GM19468 (cell line): ENCODE data around the gene PRR29.
"Not testable (repeated sequence)": the region's sequence is repeated elsewhere in the genome, so short reads cannot be mapped to it uniquely, and the experiment has no call there.

ENCODE experiments used
- ATAC-seq: cut with Tn5 transposase; IDR thresholded peaks from one replicate; pipeline ENCODE4 v1.9.1; 2021; ENCODE audit warnings: mild to moderate bottlenecking, moderate library complexity, moderate number of reproducible peaks; ENCODE audit not compliant: unreplicated experiment; ENCODE audit errors: extremely low read depth

The PRR29 gene

DNA sequence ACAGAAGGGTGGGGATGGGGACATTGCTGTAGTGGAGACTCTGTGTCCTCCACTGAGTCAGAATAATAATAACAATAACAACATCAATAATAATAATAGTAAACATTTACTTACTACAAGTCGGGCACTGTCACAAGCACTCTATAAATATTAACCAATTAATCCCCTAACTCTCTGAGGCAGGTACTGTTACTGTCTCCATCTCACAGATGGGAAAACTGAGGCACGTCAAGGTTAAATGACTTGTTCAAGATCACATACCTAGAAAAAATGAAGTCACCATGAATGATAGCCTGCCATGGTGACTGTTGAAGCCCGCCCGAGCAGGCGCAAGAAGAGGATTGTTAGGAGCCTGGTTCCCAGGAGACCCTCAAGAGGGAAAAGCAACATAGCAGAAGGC lies 10.2 kb downstream of the PRR29 start:
- no peak for ATAC-seq

GRCh38 chr17:64008830-64009229 lies 10.7 kb downstream of the PRR29 start:
- ATAC-seq, result no peak

- no peak for ATAC-seq
Observed at GRCh38 chr17:64009571-64010402, 11.6 kb downstream of the PRR29 start.

DNA sequence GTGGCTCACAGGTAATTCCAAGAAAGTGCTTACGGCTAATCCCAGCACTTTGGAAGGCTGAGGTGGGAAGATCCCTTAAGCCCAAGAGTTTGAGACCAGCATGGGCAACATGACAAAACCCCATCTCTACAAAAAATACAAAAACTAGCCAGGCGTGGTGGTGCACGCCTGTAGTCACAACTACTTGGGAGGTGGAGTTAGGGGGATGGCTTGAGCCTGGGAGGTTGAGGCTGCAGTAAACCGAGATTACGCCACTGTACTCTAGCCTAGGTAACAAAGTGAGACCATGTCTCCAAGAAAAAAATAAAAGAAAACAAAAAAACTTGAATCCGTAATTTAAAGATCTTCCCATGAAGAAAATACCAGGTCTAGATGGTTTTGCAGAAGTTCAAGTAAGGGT lies 17.3 kb downstream of the PRR29 start:
- ATAC-seq, result no peak

- ATAC-seq, result no peak
Observed at GRCh38 chr17:64016231-64016784, 18.2 kb downstream of the PRR29 start.

DNA sequence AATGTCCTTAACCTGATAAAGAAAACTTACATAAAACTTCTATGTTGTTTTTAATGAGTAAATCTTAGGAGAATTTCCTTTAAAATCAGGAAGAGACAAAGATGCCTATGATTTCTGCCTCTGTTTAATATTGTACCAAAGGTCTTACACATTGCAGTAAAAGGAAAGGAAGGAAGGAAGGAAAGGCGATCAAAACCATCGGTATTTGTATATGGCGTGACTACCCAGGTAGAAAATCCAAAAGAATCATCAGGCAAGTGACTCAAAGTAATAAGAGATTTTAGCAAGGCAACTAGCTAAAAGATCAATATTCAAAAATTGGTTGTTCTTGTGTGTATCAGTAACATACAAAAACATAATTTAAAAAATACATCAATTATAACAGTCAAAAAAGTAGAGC lies 18.8 kb downstream of the PRR29 start:
- no peak for ATAC-seq

- ATAC-seq, result no peak
Observed at GRCh38 chr17:64017381-64017980, 19.3 kb downstream of the PRR29 start.

- not testable (repeated sequence) for ATAC-seq
Observed at GRCh38 chr17:64019551-64019961, 21.4 kb downstream of the PRR29 start.

GRCh38 chr17:64020056-64020766 lies 22.1 kb downstream of the PRR29 start, which contains the start of gene ICAM2:
TSS of gene ICAM2 (minus strand) at chr17:64020633. CDS start at chr17:64006691, 13,942 bp downstream.
- no peak for ATAC-seq

DNA sequence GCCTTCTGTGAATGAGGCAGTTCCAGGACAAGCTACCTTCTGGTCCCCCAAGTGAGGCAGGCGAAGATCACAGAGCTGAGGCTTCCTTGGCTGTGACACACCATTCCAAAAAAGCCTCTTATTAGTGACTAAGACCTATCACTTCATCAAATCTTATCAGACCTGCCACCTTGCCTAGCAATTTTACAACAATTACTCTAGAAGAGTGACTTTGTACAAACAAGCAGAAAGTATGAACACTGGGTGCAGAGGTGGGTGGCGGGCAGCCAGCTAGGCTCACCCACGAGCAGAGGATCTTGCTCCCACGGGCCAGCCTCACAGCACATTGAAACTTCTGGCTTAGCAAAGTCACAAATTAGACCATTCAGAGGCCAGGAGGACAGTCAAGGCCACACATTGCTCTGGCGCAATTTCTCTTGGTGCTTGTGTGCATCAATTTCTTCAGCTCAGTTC lies 24.5 kb downstream of the PRR29 start:
- no peak for ATAC-seq

GRCh38 chr17:64024215-64024654 lies 26.1 kb downstream of the PRR29 start:
- ATAC-seq, result no peak

DNA sequence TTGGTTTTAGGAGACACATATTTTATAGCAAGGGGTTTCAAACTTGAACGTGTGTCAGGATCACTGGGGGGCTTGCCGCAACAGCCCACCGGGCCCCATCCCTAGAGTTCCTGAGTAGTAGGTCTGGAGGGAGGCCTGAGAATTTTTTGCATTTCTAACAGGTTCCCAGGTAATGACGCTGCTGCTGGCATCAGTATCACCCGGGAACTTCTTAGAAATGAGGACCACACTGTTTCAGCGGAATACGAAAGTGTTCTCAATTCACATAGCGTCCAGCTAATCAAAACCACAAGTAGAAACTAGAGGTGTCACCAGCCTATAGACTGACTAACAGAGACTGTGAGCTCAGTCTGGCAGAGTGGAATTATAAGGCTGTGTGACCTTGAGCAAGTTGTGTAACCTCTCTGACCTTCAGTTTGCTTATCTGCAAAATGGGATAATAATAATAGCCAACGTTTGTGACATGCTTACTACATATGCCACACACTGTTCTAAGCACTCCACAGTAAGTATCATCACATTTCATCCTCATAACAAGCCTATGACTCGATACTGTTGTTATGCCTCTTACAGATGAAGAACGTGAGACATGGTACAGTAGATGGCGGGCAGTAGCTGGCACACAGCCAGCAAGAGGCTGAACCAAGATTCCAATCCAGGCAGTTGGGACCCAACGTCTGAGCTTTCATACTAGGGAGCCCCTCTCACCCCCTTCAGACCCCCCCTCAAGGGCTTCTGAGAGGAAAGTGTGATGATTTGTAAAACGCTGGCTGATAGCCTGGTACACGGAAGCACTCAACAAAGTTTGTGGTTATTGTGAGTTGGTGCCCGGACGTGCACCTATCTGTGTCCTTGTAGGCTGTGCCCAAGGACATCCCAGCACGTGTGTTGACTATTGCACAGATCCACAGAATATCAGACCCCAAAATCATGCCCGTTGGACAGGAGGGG lies 26.9 kb downstream of the PRR29 start:
- no peak for ATAC-seq

DNA sequence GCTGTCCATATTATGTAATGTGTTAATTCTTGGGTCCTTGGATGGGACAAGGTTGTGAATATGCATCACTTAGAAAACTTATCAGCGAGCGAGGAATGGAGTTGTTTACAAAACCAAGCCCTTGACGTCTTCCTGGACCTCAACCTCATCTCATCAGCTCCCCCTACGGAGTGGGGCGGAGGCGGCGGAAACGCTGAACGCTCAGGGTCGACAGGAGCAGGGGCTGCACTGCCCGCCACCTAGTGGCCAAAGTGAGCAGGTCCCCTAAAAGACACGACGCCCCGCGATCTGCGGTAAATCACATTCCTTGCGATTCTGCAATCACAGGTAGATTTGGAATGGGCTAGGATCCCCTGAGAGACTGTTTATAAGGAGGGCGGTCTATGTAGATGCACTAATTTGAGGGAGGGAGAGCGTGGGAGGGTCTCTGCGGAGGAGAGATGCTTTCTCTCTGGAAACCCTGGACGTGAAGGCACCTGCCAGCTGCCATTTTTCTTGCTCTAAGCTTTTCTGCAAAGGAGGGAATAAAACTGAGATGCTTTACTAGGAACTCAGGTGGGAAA lies 27.7 kb downstream of the PRR29 start:
- ATAC-seq, result no peak

- no peak for ATAC-seq
Observed at GRCh38 chr17:64028874-64029464, 30.8 kb downstream of the PRR29 start.

DNA sequence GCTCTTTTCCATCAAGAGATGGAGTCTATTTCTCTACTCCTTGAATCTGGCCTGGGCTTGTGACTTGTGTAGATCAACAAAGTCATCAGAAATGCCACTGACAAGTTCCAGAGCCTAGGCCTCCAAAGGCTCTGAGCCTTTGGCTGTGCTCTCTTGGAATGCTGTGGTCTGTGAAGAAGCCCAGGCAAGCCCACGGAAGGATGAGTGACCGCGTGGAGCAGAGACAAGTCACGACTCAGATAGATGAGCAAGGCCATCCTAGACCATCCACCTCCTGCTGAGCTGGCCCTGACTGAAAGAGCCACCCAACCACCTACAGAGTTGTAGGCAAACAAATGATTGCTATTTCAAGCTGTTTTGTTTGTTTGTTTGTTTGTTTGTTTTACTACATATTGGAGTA lies 33.9 kb downstream of the PRR29 start:
- ATAC-seq, result no peak

DNA sequence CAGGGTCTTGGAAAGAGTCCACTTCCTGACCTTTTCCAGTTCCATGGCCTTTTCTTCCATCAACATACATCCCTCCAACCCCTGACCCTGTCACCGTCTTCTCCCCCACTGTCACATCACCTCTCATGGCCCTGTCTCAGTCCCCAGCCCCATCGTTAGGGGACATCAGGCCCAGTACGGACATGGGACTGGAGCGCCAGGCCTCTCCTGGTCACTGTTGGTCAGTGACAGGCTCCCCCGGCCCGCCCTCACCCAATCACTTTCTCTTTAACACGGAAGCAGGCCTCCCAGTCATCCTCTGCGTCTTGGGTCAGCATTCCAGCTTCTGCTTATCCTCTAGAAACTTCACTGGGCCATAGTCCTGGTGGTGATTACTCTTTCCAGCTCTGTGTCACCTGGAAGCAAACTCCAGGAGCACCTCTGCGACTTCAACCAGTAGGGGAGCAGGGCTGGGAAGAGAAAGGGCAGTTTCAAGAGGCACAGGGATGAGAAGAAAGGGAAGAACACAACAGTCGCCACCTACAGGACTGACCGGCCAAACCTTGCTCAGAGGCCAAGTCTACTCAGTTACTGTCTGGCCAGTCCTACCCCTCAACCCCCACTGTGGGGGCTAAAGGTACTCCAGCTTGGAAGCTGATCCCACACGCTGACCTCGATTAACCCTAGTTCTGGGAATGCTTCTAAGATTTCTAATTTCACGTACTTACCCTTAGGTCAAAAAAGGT lies 38.2 kb downstream of the PRR29 start:
- ATAC-seq, result no peak

- no peak for ATAC-seq
Observed at GRCh38 chr17:64037180-64037579, 39.0 kb downstream of the PRR29 start.

GRCh38 chr17:64037802-64038201 lies 39.7 kb downstream of the PRR29 start:
- ATAC-seq, result no peak
